SK-N-MC (cell line): ENCODE results near the gene RSRC1.

ENCODE experiments used
- EZH2 ChIP-seq: fragments of 200-600 bp; sonication (generic); IDR thresholded peaks from one replicate; pipeline ENCODE4 v1.6.1; 2017; ENCODE audit warnings: antibody characterized with exemption
- FOXP2 ChIP-seq: optimal IDR thresholded peaks from 2 replicates; pipeline ENCODE3; 2011; ENCODE audit warnings: mild to moderate bottlenecking, moderate library complexity; ENCODE audit not compliant: insufficient read depth; ENCODE audit errors: extremely low read length, control extremely low read depth
- POLR2AphosphoS5 ChIP-seq: IDR thresholded peaks from 2 replicates; pipeline ENCODE4 v1.6.1; 2012; ENCODE audit warnings: mild to moderate bottlenecking, low read depth, low read length, borderline replicate concordance

DNA sequence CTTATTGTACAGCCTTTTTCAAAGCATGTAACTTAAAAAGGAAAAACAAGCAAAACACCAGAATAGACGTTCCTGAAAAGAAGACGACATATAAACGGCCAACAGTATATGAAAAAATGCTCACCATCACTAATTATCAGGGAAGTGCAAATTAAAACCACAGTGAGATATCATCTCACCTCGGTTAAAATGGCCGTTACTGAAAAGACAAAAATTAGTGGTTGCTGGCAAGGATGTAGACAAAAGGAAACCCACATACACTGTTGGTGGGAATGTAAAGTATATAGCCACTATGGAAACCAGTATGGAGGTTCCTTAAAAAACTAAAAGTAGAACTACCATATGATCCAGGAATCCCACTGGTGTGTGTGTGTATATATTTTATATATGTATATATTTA, 396.6 kb downstream of the RSRC1 start:
- TF ChIP-seq EZH2 (no peak), FOXP2 (no peak), POLR2AphosphoS5 (no peak)
